Keratinocyte (primary cell): ENCODE measurements around the gene PSMB5. TPM values are rescaled to one million over a fixed set of nuclear protein-coding genes. Genes with fewer than 3 reads are reported as not detected.
A peak's percentile ranks its signal among the peaks of the same experiment; 100 is the strongest.

Experiments
- DNase-seq: peaks from one replicate; pipeline ENCODE4 v3.0.0-alpha.2; 2011; ENCODE audit warnings: low read depth, missing footprints, low spot score
- FAIRE-seq: peaks from 2 replicates; lab custom pipeline; 2011; peaks lifted over from hg19 to GRCh38; lab: Jason Lieb, UNC
- H2AFZ ChIP-seq: 2 replicates; pipeline ENCODE4 v1.6.0; 2012; ENCODE audit warnings: low read length, control low read depth, inconsistent platforms; ENCODE audit not compliant: control insufficient read depth
- H3K27ac ChIP-seq: 2 replicates; pipeline ENCODE4 v1.5.1; 2011; ENCODE audit warnings: low read length; ENCODE audit not compliant: control insufficient read depth, insufficient read depth
- H3K27me3 ChIP-seq: 3 replicates; pipeline ENCODE4 v1.6.0; 2011; ENCODE audit warnings: low read length; ENCODE audit not compliant: control insufficient read depth, insufficient read depth; ENCODE audit errors: extremely low read depth
- H3K36me3 ChIP-seq, 2 experiments: 2 replicates in 1 of 2; 3 replicates in 1 of 2; pipeline ENCODE4 v1.5.1; 2011; ENCODE audit warnings: low read length in 2 of 2, mild to moderate bottlenecking in 1 of 2; ENCODE audit not compliant: control insufficient read depth in 2 of 2, insufficient read depth in 2 of 2; ENCODE audit errors: extremely low read depth in 1 of 2
- H3K4me1 ChIP-seq: 3 replicates; pipeline ENCODE4 v1.5.1; 2011; ENCODE audit warnings: low read length; ENCODE audit not compliant: control insufficient read depth, insufficient read depth; ENCODE audit errors: extremely low read depth
- H3K4me2 ChIP-seq: 3 replicates; pipeline ENCODE4 v1.6.0; 2011; ENCODE audit warnings: low read depth, low read length; ENCODE audit not compliant: control insufficient read depth, insufficient read depth; ENCODE audit errors: extremely low read depth
- H3K4me3 ChIP-seq, 3 experiments: fragments of 200-600 bp in 1 of 3; sonication (generic) in 1 of 3; 2 replicates in 2 of 3; 3 replicates in 1 of 3; pipeline ENCODE4 v1.5.1; 2011 to 2016; ENCODE audit warnings: low read length in 3 of 3, mild to moderate bottlenecking in 3 of 3, control low read depth in 2 of 3, inconsistent platforms in 1 of 3, low read depth in 1 of 3, mixed read lengths in 1 of 3, mixed run types in 1 of 3, moderate library complexity in 1 of 3; ENCODE audit not compliant: control insufficient read depth in 2 of 3, insufficient read depth in 2 of 3; ENCODE audit errors: extremely low read depth in 1 of 3
- H3K79me2 ChIP-seq: 2 replicates; pipeline ENCODE4 v1.6.0; 2012; ENCODE audit warnings: low read length; ENCODE audit not compliant: control insufficient read depth, insufficient read depth
- H3K9ac ChIP-seq: 3 replicates; pipeline ENCODE4 v1.6.0; 2011; ENCODE audit warnings: low read length; ENCODE audit not compliant: control insufficient read depth, insufficient read depth; ENCODE audit errors: extremely low read depth
- H3K9me1 ChIP-seq: 3 replicates; pipeline ENCODE4 v1.6.0; 2011; ENCODE audit warnings: low read length; ENCODE audit not compliant: control insufficient read depth, insufficient read depth; ENCODE audit errors: extremely low read depth
- H3K9me3 ChIP-seq: 2 replicates; pipeline ENCODE4 v1.5.1; 2012; ENCODE audit warnings: low read depth, low read length; ENCODE audit not compliant: control insufficient read depth
- H4K20me1 ChIP-seq: 3 replicates; pipeline ENCODE4 v1.6.0; 2011; ENCODE audit warnings: low read length; ENCODE audit not compliant: control insufficient read depth, insufficient read depth; ENCODE audit errors: extremely low read depth
- EZH2 ChIP-seq: IDR thresholded peaks from one replicate; pipeline ENCODE4 v1.6.1; 2012; ENCODE audit warnings: inconsistent platforms, mild to moderate bottlenecking, low read length, moderate library complexity
- dilution Hi-C: fragments of 300-500 bp; cut with MboI; formaldehyde crosslinking; loops from one replicate; pipeline ENCODE4 v1.7.0; 2020; ENCODE audit warnings: low sequenced_read_pairs; ENCODE audit not compliant: extremely low pct_ligation_motif_present
- polyA plus RNA-seq, 5 experiments: library from polyadenylated mRNA; depleted of rRNA in 3 of 5; stranded (reverse) in 3 of 5; stranded (forward) in 1 of 5; unstranded in 1 of 5; fragments of >200 nt; gene quantifications; 1 replicate in 1 of 5; 2 replicates in 3 of 5; 3 replicates in 1 of 5; pipeline versions ENCODE4 v1.2.1 to v1.2.3, GENCODE V29; 2011 to 2012; ENCODE audit warnings: missing spikeins in 2 of 5, low read depth in 1 of 5, low replicate concordance in 1 of 5
- TF ChIP-seq, protein P1 (sequence below), 3 experiments: IDR thresholded peaks in 1 of 3; conservative IDR thresholded peaks in 1 of 3; optimal IDR thresholded peaks in 1 of 3; 2 replicates in 2 of 3; 3 replicates in 1 of 3; pipeline versions ENCODE3 to v1.5.1; 2011; ENCODE audit warnings: low read length in 3 of 3, mild to moderate bottlenecking in 3 of 3, moderate library complexity in 2 of 3, control low read depth in 1 of 3, inconsistent platforms in 1 of 3; ENCODE audit not compliant: insufficient read depth in 2 of 3; ENCODE audit errors: extremely low read depth in 1 of 3

Gene PSMB5
- polyA plus RNA-seq, 1 donor (not counting 4 experiments of a cell fraction or from before 2014, with no cell fraction given), result 285 TPM

DNA sequence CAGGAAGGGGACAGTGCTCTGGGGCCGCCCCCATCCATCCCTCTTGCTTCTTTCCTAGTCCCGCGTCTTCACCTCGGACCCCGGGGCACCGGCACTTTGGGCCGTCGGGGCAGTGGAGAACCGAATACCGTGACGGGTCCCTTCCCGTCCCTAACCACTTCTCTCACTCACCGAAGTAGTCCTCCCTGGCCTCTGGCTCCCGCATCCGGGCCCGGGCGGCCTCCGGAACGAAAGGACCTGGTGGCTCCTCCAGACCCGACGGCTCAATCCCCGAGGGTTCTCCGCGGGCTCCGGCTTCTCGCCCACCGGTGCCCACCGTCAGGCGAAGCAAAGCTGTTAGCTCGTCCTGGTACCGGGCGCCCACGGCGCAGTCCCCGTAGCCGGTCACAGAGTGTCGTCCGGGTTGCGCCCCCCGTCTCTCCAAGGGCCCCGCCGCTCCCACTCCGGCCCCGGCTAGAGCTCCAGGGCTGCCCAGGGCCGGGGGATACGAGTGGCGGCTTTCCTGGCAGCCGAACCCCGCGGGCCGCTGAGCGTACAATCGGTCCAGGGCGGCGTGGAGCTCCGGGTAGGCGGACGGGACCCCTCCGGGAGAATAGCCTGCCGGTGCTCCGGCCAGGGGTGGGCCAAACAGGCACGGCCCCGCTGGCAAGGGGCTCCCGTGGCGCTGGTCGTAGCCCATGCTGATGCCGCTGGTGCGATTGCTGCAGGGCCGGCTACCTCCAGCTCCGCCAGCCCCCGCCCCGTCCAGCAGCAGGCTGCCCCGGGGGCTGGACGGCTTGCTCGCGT, 53.4 kb downstream of the PSMB5 start:
- H3K9ac ChIP-seq, result peak overlapping the region; percentile 92

DNA sequence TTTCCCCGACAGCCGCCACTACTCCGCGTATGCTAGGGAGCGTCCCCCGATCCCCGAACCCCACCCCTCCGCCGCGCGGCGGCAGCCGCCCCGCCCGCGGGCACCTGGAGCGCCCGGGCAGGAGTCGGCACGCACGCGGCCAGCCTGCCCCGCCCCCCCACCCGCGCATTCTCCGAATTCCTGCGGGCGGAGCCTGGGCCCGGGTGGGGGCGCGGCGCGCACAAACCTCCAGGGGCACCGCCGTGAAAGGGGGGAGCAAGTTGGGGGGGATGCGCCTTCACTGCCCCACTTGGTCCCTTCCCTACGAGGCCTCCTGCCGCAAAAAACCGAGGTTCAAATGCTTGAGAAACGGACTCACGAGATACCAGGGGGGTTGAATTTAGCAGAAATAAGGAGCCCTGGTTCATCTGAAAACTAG, 54.0 kb downstream of the PSMB5 start:
- Histone ChIP-seq H2AFZ (no peak overlapping the region), H3K36me3 (peaks cover 14 to 40% of the 10 kb centered on the region in 2 experiments), H3K27ac (peak overlapping the region; percentile 95), H3K4me3 (peak overlapping the region; percentile 80 to 99 (median 95)), H3K9me1 (no peaks in the 10 kb centered on the region), H3K4me1 (peaks cover 35% of the 10 kb centered on the region), H3K9ac (peak overlapping the region; percentile 92), H3K9me3 (no peaks in the 10 kb centered on the region), H3K27me3 (no peaks in the 10 kb centered on the region), H4K20me1 (no peaks in the 10 kb centered on the region), H3K79me2 (peaks cover 54% of the 10 kb centered on the region), H3K4me2 (peak overlapping the region; percentile 96)
- FAIRE-seq, result no peak
- no peak for DNase-seq
- TF ChIP-seq, protein P1, sequence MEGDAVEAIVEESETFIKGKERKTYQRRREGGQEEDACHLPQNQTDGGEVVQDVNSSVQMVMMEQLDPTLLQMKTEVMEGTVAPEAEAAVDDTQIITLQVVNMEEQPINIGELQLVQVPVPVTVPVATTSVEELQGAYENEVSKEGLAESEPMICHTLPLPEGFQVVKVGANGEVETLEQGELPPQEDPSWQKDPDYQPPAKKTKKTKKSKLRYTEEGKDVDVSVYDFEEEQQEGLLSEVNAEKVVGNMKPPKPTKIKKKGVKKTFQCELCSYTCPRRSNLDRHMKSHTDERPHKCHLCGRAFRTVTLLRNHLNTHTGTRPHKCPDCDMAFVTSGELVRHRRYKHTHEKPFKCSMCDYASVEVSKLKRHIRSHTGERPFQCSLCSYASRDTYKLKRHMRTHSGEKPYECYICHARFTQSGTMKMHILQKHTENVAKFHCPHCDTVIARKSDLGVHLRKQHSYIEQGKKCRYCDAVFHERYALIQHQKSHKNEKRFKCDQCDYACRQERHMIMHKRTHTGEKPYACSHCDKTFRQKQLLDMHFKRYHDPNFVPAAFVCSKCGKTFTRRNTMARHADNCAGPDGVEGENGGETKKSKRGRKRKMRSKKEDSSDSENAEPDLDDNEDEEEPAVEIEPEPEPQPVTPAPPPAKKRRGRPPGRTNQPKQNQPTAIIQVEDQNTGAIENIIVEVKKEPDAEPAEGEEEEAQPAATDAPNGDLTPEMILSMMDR (optimal IDR thresholded peaks at IDR 0.05 in 1 of 3, IDR thresholded peaks at IDR 0.05 in 1 of 3, conservative IDR thresholded peaks at IDR 0.05 in 1 of 3; ENCODE audit: extremely low read depth in 1 of 3, insufficient read depth in 2 of 3, low read length in 3 of 3), result no peak
- no peak for TF ChIP-seq EZH2
- dilution Hi-C loops, result no loop called here

More for the DNA sequence above, 53.4 kb downstream of the PSMB5 start:
- DNase-seq (no peak), FAIRE-seq (no peak)
- Histone ChIP-seq H3K79me2 (peaks cover 53% of the 10 kb centered on the region), H4K20me1 (no peaks in the 10 kb centered on the region), H3K9me3 (no peaks in the 10 kb centered on the region), H3K27me3 (no peaks in the 10 kb centered on the region), H3K9me1 (no peaks in the 10 kb centered on the region), H2AFZ (no peak overlapping the region), H3K4me2 (peak overlapping the region; percentile 31), H3K4me1 (peaks cover 32% of the 10 kb centered on the region), H3K36me3 (peaks cover 11 to 37% of the 10 kb centered on the region in 2 experiments), H3K27ac (peak overlapping the region; percentile 91), H3K4me3 (peak overlapping the region; percentile 77 to 99 (median 80))
- TF ChIP-seq, protein P1 (optimal IDR thresholded peaks at IDR 0.05 in 1 of 3, IDR thresholded peaks at IDR 0.05 in 1 of 3, conservative IDR thresholded peaks at IDR 0.05 in 1 of 3; ENCODE audit: extremely low read depth in 1 of 3, insufficient read depth in 2 of 3, low read length in 3 of 3), result no peak
- no peak for TF ChIP-seq EZH2
- dilution Hi-C loops, result no loop called here
